KOPT-K1 (cell line): ENCODE measurements around the gene SDHA.
A peak's percentile ranks its signal among the peaks of the same experiment; 100 is the strongest.

ENCODE experiments used
- H3K27ac ChIP-seq: fragments of 200-600 bp; sonication (generic); 2 replicates; pipeline ENCODE4 v1.5.1; 2016; ENCODE audit warnings: antibody characterized with exemption, mild to moderate bottlenecking, low read depth, low read length; ENCODE audit not compliant: poor library complexity, severe bottlenecking
- H3K36me3 ChIP-seq: fragments of 200-600 bp; sonication (generic); 2 replicates; pipeline ENCODE4 v1.5.1; 2017; ENCODE audit warnings: antibody characterized with exemption, mild to moderate bottlenecking, low read length, moderate library complexity; ENCODE audit not compliant: insufficient read depth
- H3K9me3 ChIP-seq: fragments of 200-600 bp; sonication (generic); 2 replicates; pipeline ENCODE4 v1.5.1; 2017; ENCODE audit warnings: antibody characterized with exemption, low read length, mild to moderate bottlenecking; ENCODE audit not compliant: insufficient read depth, poor library complexity, severe bottlenecking

The SDHA gene

DNA sequence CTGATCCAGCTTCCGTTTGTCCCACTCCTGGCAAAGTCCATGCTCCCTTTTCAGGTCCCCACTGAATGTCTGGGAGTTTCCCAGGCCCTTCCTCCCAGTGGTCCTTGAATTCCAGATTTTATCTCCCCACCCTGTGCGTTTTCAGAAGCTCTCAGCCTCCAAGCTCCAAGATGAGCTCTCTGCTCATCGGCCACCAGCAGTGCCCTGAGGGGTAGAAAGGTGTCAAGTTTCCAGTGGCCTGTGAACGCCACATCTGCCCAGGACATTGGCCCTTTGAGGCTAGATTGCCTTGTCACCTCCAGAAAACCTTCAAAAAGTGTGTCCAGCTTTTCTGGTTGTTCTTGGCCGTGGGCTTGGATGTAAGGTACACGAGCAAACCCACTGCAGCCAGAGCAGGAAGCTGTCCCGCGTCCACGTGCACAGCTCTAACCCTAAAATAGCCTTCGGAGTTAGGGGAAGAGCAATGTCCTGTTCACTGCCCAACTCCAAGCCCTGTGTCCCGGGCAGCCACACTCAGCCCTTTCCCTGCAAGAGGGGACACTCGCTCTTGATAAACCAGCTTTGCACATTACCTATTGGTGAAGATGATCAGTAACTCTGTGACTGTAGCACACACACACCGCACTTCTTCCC is 37.7 kb upstream of the SDHA start:
- Histone ChIP-seq H3K9me3 (no peaks in the 10 kb centered on the region), H3K36me3 (no peaks in the 10 kb centered on the region), H3K27ac (no peak overlapping the region)

DNA sequence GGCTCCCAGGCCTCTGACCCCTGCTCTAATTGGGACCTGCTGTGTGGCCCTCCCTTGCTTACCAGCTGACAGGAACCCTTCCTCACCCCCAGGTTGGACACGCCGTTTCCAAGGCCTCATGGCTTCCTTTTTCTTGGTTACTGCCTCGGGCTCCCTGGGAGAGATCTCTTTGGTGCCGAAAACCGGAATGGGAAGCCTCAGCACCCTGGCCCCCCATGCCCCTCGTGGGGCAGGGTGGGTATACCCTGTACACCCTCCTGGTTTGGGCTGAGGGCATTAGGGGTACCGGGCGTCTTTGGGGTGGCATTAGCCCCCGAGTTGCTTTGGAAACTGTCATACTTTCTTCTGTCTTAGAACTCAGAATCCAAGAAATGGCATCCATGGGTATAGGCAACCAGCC is 37.0 kb upstream of the SDHA start:
- Histone ChIP-seq H3K27ac (no peak overlapping the region), H3K36me3 (no peaks in the 10 kb centered on the region), H3K9me3 (no peaks in the 10 kb centered on the region)

DNA sequence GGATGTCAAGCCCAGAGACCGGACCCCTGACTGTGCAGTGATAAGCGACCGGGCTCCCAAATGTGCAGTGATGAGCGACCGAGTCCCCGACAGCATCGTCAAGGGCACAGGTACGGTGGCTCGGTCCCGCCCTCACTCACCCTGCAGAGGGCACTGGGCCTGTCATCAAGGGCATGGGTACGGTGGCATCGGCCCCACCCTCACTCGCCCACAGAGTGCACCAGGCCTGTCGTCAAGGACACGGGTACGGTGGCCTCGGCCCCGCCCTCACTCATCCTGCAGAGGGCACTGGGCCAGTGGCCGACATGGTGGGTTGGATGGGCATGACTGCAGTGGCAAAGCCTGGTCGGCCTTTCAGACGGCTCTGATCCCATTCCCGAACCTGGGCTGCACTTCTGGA is 36.6 kb upstream of the SDHA start:
- no peak overlapping the region for H3K27ac ChIP-seq
- H3K36me3 ChIP-seq, result no peaks in the 10 kb centered on the region
- no peaks in the 10 kb centered on the region for H3K9me3 ChIP-seq

DNA sequence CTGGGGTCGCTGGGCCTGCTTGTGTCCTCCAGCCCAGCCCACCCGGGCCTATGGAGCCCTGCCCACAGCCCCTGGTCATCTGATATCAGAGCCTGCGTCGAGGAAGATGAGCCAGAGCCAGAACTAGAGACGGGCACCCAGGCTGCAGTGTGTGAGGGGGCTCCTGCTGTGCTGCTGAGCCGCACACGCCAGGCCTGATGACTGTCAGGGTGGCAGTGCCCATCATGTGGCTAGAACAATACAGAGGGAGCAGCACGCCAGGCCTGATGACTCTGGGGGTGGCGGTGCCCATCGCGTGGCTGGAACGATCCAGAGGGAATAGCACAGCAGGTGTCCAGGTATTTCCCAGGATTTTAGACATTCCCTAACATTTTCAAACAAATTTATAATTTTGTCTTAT is 36.0 kb upstream of the SDHA start:
- H3K36me3 ChIP-seq, result no peaks in the 10 kb centered on the region
- no peaks in the 10 kb centered on the region for H3K9me3 ChIP-seq
- no peak overlapping the region for H3K27ac ChIP-seq

DNA sequence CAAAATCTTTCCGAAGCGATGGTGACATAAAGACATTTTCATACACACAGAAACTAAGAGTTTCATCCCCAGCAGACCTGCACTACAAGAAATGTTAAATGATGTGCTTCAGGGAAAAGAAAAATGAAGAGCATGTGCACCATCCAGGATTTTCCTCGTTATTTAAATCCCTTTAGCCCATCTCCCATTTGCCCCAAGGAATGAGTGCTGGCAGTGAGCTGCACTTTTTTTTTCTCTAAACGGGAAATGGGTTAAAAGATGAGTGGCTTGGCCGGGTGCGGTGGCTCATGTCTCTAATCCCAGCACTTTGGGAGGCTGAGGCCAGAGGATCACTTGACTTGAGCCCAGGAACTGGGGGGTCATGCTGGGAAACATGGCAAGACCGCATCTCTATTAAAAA is 33.6 kb upstream of the SDHA start:
- H3K9me3 ChIP-seq, result no peaks in the 10 kb centered on the region
- H3K27ac ChIP-seq, result no peak overlapping the region
- no peaks in the 10 kb centered on the region for H3K36me3 ChIP-seq

DNA sequence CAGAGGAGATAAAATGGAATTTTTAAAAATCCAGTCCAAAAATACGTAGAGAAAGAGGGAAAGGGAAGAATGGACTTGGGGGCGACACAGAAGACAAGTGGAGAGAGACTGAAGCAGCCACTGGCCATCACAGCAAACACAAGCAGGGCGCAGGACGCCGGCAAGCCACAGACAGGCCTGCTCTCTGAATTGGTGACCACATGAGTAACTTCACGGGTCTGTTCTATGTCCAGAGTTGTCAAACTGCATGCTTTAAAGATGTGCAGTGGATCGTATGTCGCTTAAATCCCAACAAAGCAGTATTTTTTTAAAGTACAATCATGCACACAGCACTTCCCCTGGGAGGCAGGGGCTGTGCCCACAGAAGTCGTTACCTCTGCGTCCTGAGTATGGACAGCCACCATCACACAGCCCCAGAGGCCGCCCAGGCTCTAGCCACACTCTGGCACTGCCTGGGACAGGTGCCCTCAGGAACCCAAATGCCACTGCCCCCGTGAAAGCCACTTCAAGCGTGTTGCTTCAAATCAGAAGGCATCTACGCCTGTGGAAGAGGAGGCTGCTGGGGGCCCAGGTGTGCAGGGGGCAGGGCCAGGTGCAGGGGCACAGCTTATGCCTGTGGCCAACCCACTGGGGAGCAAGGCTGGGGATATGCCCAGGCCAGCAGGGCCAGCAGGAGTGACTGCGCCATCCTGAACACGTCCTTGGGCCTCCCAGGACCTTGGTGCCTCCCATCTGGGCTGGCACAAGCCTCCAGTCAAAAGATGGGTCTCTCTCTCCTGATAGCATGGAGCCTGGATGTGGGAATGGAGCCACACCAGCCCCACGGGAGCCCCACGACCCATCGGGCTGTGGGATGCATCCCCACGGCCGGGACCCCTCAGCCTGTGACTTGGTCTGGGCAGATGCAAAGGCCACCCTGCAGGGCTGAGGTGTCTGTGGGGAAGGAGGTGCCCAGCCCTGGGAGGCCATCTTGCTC is 32.7 kb upstream of the SDHA start:
- Histone ChIP-seq H3K36me3 (no peaks in the 10 kb centered on the region), H3K9me3 (no peaks in the 10 kb centered on the region), H3K27ac (no peak overlapping the region)

DNA sequence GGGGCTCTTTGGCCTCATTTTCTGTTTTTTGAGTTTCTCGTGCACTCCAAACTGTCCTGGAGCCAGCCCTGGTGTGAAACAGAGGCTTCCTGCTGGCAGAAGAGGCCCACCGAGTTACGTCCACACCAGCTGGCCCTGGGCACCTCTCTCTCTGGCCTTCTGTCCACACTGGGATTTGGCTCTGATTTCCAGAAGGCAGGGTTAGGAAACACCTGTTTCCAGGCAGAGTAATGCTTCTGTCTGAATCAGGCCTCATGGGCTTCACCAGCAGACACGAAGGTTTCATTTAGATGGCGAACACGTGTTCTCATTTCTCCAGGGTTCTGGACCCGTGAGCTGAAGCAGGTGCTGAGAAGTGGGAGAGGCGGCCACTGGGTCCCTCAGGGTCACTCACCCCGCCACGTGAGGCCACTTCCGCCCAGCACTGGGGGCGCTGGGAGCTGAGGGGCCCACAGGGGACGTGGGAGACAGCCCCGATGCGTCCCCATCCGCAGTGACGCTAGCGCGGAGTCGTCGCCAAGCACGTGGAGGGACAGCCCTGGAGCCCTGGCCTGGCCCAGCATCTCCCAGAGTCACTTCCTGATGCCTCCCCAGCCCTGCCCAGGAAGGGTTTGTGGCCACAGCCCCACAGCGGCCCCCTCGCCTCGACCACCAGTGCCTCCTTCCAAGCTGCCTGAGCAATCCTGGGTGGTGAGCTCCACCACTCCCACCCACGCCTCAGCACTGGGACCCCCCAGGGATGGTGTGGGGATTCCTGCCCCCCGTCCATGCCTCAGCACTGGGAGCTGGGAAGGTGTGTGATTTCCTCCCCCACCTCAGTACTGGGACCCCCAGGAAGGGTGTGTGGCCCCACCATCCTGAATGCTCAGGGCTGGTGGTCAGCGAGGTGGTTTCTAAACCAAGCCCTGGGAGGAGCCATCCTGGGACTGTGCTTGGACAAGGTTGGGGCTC is 31.8 kb upstream of the SDHA start:
- Histone ChIP-seq H3K27ac (no peak overlapping the region), H3K36me3 (no peaks in the 10 kb centered on the region), H3K9me3 (no peaks in the 10 kb centered on the region)

DNA sequence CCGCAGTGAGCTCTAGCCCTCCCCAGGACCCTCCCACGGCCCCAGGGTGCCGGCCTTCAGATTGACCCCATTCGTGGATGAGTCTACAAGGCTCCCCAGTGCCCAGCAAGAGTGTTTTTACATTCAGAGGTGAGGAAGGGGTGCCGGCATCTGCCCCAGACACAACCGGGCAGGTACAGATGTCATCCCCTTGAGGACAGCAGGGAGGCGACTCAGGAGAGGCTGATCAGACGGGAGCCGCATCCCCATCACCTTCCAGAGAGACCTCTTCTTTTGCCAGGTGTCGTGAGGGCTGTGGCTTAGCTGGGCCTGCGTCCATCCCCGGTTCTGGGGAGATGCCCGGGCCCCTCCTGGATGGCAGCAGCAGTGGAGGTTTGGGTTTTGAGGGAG is 31.1 kb upstream of the SDHA start:
- no peak overlapping the region for H3K27ac ChIP-seq
- no peaks in the 10 kb centered on the region for H3K9me3 ChIP-seq
- H3K36me3 ChIP-seq, result no peaks in the 10 kb centered on the region

DNA sequence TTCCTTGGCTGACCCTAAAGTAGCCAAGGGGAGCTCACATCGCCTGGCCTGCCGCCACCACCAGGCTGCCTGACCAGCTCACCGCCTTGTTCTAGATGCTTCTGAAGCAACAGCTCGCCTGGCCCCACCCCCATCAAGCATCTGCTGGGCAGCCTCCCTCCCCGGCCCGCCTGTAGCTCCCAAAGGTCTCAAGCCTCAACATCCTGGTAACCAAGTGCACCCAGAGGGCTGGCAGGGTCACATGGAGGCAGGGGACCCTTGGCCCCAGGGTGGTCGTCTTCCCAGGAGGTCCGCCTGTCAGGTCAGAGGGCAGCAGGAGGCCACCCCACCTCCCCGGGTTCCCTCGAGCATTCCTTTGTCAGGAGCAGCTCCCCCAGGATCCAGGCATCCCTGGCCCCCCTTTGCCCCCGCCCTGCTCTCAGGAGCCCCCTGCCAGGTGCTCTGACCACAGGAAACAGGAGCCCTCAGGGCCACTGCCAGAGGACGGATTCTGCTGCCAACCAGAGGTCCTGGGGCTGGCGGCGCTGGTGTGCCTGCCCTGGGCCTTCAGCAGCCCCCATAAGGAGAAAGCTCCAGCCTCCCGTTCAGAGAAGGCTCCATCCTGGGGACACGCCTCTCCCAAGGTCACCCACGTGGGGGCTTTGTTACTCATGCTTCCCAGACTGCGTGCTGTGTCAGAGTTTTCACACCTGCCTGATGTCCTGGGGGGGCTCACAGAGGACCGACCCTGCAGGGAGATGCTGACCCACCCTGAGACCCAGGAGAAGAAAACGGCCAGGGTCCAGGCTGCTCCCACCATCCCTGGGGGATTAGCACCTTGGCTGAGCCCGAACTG is 30.3 kb upstream of the SDHA start:
- no peaks in the 10 kb centered on the region for H3K36me3 ChIP-seq
- no peak overlapping the region for H3K27ac ChIP-seq
- no peaks in the 10 kb centered on the region for H3K9me3 ChIP-seq

DNA sequence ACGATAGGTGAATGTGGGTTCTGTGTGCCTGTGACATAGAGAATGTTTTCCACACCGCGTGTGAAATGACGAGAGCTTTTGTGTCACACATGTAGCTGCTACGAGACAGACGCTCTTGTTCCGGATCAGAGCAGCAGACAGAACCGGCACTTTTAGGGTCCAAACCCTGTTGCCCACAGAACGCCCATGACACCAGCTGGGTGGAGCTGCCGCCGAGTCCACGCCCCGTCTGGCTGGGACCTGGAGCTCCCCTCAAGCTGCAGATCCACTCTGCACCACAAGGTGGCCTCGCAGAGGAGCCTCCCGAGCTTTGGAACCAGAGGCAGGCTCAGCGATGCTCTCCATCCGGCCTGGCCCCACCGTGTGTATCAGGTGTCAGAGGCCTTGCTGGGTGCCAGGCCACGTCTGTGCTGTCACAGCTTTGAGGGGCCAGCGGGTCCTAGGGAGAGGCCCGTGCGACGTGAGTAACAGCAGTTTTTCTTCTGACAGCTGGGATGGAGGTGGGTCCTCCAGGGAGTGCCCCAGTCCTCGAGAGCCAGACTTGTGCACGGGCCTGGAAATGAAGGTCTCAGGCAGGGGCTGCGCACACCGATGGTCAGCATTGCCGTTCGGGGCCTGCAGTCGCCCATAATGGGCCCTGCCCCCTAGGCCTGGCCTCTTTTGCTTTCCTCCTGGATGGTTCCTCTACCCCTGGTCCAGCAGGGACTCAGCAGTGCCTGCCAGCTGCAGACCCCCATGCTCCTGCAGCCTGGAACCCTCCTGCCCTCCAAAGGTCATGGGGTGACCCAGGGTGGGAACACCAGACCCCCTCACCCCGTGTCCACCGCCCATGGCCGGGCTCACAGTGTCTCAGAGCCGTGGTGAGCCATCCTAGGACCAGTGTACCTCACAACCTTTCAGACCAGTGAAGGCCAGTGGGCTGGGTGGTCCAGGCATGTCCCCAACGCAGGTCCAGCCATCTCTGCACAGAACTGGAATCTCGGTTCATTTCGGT is 29.3 kb upstream of the SDHA start:
- Histone ChIP-seq H3K36me3 (no peaks in the 10 kb centered on the region), H3K27ac (peak overlapping the region; percentile 36), H3K9me3 (no peaks in the 10 kb centered on the region)

DNA sequence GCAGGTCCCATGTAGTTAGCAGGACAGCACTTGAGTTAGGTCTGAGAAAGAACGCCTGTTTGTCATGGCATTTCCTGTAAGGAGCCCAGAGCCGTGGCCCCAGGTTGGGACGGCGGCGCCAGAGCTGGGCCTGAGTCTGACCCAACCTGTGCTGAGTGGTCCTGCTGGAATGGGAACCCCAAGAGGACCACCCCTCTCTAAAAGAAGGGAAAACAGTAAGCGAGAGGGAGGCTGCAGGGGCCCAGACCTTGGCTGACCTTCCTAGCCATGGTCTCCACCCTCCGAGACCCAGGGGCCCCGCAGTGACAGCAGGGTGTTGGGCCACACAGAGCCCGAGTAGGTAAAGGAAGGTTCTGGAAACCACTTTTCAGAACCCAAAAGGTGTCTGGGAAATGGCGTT is 28.6 kb upstream of the SDHA start:
- peak overlapping the region; percentile 36 for H3K27ac ChIP-seq
- H3K36me3 ChIP-seq, result no peaks in the 10 kb centered on the region
- H3K9me3 ChIP-seq, result no peaks in the 10 kb centered on the region

DNA sequence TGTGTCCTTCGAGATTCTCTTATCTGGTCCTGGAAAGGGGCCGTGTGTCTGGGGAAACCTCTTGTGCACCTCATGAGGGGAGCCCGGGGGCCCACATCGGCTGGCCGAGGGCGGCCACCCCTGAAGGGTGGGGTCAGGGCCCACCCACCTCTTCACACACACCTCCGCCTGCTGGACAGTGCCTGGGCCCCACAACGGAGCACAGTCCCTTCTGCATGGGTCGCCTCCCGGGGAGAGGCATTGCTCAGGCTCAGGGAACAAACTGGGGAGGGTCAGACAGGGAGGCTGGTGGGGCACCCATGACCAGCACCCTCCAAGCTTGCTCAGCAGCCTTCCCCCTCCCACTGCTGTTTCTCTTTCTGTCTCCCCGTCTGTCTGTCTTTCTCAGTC is 28.1 kb upstream of the SDHA start:
- H3K27ac ChIP-seq, result peak overlapping the region; percentile 66
- H3K36me3 ChIP-seq, result no peaks in the 10 kb centered on the region

DNA sequence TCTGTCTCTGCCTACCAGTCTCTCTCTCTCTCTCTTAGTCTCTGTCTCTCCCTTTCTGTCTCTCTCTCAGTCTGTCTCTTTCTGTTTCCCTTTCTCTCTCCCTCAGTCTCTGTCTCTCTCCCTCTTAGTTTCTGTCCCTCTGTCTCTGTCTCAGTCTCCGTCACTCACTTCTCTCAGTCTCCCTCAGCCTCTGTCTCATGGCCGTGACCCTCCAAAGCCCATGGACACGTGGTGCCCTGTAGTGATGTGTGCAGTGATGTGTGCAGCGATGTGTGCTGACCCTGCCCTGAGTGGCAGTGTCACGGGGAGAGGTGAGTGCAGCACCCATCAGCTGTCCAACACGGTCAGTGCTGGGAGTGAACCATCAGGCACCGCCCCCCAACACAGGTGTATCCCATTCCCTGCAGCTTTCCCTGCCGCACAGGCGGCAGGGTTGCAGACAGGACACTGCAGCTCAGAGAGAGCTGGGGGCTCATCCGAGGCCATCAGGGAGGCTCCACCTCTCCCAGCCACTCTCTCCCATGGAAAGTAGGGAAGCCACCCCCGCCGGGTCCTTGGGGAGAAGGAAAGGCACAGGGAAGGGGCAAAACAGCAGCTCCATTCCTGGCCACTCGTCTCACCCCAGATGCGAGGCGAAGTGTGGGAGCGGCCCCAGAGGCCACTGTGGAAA is 27.6 kb upstream of the SDHA start:
- Histone ChIP-seq H3K36me3 (no peaks in the 10 kb centered on the region), H3K27ac (peak overlapping the region; percentile 66), H3K9me3 (no peaks in the 10 kb centered on the region)

More for the DNA sequence above, 28.1 kb upstream of the SDHA start:
- no peaks in the 10 kb centered on the region for H3K9me3 ChIP-seq
